Measurements from ENCODE around the gene FOXF1.

Gene FOXF1

GRCh38 chr16:86536621-86537020 lies 26.3 kb downstream of the FOXF1 start:
- DNase-seq = no peak

- no peak for DNase-seq
Measured at GRCh38 chr16:86537486-86537885, 27.2 kb downstream of the FOXF1 start.

- no peak for DNase-seq
Measured at GRCh38 chr16:86538196-86538780, 28.0 kb downstream of the FOXF1 start.

GRCh38 chr16:86540894-86541293 lies 30.6 kb downstream of the FOXF1 start:
- DNase-seq = no peak

- DNase-seq = no peak
Measured at GRCh38 chr16:86541560-86541959, 31.2 kb downstream of the FOXF1 start.

- no peak for DNase-seq
Measured at GRCh38 chr16:86542756-86543750, 32.7 kb downstream of the FOXF1 start.

GRCh38 chr16:86545481-86545880 lies 35.2 kb downstream of the FOXF1 start:
- no peak for DNase-seq

GRCh38 chr16:86545954-86546637 lies 35.8 kb downstream of the FOXF1 start:
- DNase-seq = no peak

- DNase-seq = no peak
Measured at GRCh38 chr16:86546638-86547013, 36.3 kb downstream of the FOXF1 start.

GRCh38 chr16:86547286-86547685 lies 37.0 kb downstream of the FOXF1 start:
- DNase-seq = no peak

- no peak for DNase-seq
Measured at GRCh38 chr16:86549076-86549892, 39.0 kb downstream of the FOXF1 start.

- DNase-seq = no peak
Measured at GRCh38 chr16:86549893-86550190, 39.5 kb downstream of the FOXF1 start.

- no peak for DNase-seq
Measured at GRCh38 chr16:86550281-86550680, 40.0 kb downstream of the FOXF1 start.

GRCh38 chr16:86553356-86553755 lies 43.0 kb downstream of the FOXF1 start:
- no peak for DNase-seq

- DNase-seq = no peak
Measured at GRCh38 chr16:86554599-86554916, 44.2 kb downstream of the FOXF1 start.

GRCh38 chr16:86554917-86555703 lies 44.8 kb downstream of the FOXF1 start, which contains the start of gene MTHFSD:
Gene MTHFSD, minus strand, starts transcription at chr16:86555235. Its CDS starts 51 bp downstream, at chr16:86555184.
- peak; percentile 51 for DNase-seq

GRCh38 chr16:86555704-86556075 lies 45.4 kb downstream of the FOXF1 start:
- no peak for DNase-seq

GRCh38 chr16:86556576-86556975 lies 46.2 kb downstream of the FOXF1 start:
- no peak for DNase-seq

GRCh38 chr16:86557587-86557986 lies 47.3 kb downstream of the FOXF1 start:
- no peak for DNase-seq

GRCh38 chr16:86558355-86559193 lies 48.2 kb downstream of the FOXF1 start:
- no peak for DNase-seq

- DNase-seq = no peak
Measured at GRCh38 chr16:86559802-86560305, 49.5 kb downstream of the FOXF1 start.

Measured in kidney glomerular epithelial cell (primary cell).